ENCODE results near the gene BLID. TPM values are rescaled to one million over a fixed set of nuclear protein-coding genes. Genes with fewer than 3 reads are reported as not detected.

BLID gene
- total RNA-seq, 1 experiment from 2014 or later = 0.41 TPM

DNA sequence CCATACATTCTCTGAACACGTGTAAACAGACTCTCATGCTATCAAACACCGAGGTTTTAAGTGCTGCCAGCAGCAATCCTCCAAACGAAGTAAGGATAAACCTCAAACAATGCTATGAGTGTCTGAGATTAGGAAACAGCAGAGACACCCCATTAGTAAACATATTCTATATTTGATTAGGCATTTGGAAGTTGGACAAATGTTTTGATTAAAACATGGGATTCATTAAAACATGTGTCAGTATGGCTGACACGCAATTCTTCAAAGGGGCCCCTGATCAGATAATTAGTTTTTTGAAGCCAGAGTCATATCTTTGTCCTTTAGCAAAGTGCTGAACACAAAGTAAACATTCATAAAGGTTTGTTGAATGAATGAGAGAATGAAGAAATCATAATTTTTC is 33.2 kb upstream of the BLID start:
- no peak for ATAC-seq
- TF ChIP-seq SIN3A (IDR thresholded peaks at IDR 0.05; ENCODE audit: borderline replicate concordance, insufficient read depth, low read depth, low read length) (no peak), POLR2AphosphoS5 (IDR thresholded peaks at IDR 0.05; ENCODE audit: low read depth, low read length) (no peak), TCF7L2 (IDR thresholded peaks at IDR 0.05; ENCODE audit: low read depth, low read length) (no peak)
- TF ChIP-seq, protein P1, sequence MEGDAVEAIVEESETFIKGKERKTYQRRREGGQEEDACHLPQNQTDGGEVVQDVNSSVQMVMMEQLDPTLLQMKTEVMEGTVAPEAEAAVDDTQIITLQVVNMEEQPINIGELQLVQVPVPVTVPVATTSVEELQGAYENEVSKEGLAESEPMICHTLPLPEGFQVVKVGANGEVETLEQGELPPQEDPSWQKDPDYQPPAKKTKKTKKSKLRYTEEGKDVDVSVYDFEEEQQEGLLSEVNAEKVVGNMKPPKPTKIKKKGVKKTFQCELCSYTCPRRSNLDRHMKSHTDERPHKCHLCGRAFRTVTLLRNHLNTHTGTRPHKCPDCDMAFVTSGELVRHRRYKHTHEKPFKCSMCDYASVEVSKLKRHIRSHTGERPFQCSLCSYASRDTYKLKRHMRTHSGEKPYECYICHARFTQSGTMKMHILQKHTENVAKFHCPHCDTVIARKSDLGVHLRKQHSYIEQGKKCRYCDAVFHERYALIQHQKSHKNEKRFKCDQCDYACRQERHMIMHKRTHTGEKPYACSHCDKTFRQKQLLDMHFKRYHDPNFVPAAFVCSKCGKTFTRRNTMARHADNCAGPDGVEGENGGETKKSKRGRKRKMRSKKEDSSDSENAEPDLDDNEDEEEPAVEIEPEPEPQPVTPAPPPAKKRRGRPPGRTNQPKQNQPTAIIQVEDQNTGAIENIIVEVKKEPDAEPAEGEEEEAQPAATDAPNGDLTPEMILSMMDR (IDR thresholded peaks at IDR 0.05) = no peak
- TF ChIP-seq, protein P2, sequence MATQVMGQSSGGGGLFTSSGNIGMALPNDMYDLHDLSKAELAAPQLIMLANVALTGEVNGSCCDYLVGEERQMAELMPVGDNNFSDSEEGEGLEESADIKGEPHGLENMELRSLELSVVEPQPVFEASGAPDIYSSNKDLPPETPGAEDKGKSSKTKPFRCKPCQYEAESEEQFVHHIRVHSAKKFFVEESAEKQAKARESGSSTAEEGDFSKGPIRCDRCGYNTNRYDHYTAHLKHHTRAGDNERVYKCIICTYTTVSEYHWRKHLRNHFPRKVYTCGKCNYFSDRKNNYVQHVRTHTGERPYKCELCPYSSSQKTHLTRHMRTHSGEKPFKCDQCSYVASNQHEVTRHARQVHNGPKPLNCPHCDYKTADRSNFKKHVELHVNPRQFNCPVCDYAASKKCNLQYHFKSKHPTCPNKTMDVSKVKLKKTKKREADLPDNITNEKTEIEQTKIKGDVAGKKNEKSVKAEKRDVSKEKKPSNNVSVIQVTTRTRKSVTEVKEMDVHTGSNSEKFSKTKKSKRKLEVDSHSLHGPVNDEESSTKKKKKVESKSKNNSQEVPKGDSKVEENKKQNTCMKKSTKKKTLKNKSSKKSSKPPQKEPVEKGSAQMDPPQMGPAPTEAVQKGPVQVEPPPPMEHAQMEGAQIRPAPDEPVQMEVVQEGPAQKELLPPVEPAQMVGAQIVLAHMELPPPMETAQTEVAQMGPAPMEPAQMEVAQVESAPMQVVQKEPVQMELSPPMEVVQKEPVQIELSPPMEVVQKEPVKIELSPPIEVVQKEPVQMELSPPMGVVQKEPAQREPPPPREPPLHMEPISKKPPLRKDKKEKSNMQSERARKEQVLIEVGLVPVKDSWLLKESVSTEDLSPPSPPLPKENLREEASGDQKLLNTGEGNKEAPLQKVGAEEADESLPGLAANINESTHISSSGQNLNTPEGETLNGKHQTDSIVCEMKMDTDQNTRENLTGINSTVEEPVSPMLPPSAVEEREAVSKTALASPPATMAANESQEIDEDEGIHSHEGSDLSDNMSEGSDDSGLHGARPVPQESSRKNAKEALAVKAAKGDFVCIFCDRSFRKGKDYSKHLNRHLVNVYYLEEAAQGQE (IDR thresholded peaks at IDR 0.05; ENCODE audit: insufficient read depth in 1 of 2, low read depth in 2 of 2, low read length in 1 of 2) = no peak
- H3K36me3 ChIP-seq (ENCODE audit: control insufficient read depth, insufficient read depth, low read length) = no peaks in the 10 kb centered on the region
- H3K9me3 ChIP-seq (ENCODE audit: control insufficient read depth, insufficient read depth, low read depth, low read length) = no peaks in the 10 kb centered on the region
- peaks cover 74% of the 10 kb centered on the region for H3K4me1 ChIP-seq (ENCODE audit: control insufficient read depth, insufficient read depth, low read length)
- intact Hi-C loops (cut with micrococcal nuclease; ENCODE audit: unreplicated experiment) = no loop called here
- BruUV-seq (replicated peaks) = no TSS peak
- H3K27me3 ChIP-seq (ENCODE audit: control insufficient read depth, insufficient read depth, low read length) = no peaks in the 10 kb centered on the region
- H3K4me3 ChIP-seq (ENCODE audit: low read depth in 2 of 2, low read length in 2 of 2) = no peak overlapping the region
- in situ Hi-C loops (cut with HindIII; ENCODE audit: low pct_unique_long_range_greater_than_20kb, low sequenced_read_pairs) = no loop called here
- ChIA-PET CTCF (no interaction called here), POLR2A (no interaction called here)
- H3K27ac ChIP-seq (ENCODE audit: low read length) = 0 out of 2 replicates have a peak overlapping the region, but pooled peaks have one; percentile 18
- no peak for DNase-seq (ENCODE audit: low read depth, low spot score)

DNA sequence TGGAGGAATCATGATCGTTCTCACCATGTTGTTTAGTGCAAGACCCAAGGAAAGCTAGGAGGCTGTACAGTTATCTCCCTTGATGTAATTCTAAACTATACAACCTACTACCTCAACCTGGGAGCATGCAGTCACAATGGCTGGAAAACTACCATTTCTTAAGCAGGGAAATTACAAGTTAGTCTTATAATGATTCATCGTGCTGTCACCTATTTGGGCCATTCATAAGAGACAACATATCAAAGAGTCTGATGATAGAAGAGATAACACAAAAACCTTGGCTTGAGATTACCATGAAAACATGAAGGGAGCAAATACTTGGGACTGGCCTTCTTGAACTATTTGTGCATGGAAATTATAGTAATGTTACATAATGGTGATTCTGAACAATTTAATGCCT is 30.5 kb upstream of the BLID start:
- Histone ChIP-seq H3K36me3 (ENCODE audit: control insufficient read depth, insufficient read depth, low read length) (no peaks in the 10 kb centered on the region), H3K4me1 (ENCODE audit: control insufficient read depth, insufficient read depth, low read length) (peaks cover 59% of the 10 kb centered on the region), H3K4me3 (ENCODE audit: low read depth in 2 of 2, low read length in 2 of 2) (no peak overlapping the region), H3K27ac (ENCODE audit: low read length) (peak overlapping the region; percentile 36; the same call in 1 of the 2 replicates), H3K9me3 (ENCODE audit: control insufficient read depth, insufficient read depth, low read depth, low read length) (no peaks in the 10 kb centered on the region), H3K27me3 (ENCODE audit: control insufficient read depth, insufficient read depth, low read length) (no peaks in the 10 kb centered on the region)
- ChIA-PET POLR2A (interaction anchor here (0.6 kb wide), 1 partner anchor 1312 kb away, joined by 5 read pairs; no protein-coding TSS in a partner anchor), CTCF (interaction anchor here (0.7 kb wide), 1 partner anchor 8 kb away, joined by 3 read pairs; no protein-coding TSS in a partner anchor)
- BruUV-seq (replicated peaks) = no TSS peak
- TF ChIP-seq SIN3A (IDR thresholded peaks at IDR 0.05; ENCODE audit: borderline replicate concordance, insufficient read depth, low read depth, low read length) (no peak), POLR2AphosphoS5 (IDR thresholded peaks at IDR 0.05; ENCODE audit: low read depth, low read length) (no peak)
- TF ChIP-seq, protein P1 (IDR thresholded peaks at IDR 0.05) = no peak
- TF ChIP-seq, protein P2 (IDR thresholded peaks at IDR 0.05; ENCODE audit: insufficient read depth in 1 of 2, low read depth in 2 of 2, low read length in 1 of 2) = no peak
- DNase-seq (ENCODE audit: low read depth, low spot score) (no peak), ATAC-seq (peak; percentile 61)
- in situ Hi-C loops (cut with HindIII; ENCODE audit: low pct_unique_long_range_greater_than_20kb, low sequenced_read_pairs) (no loop called here), intact Hi-C loops (cut with micrococcal nuclease; ENCODE audit: unreplicated experiment) (no loop called here)

Measured in Panc1 (cell line).